Liver (tissue), 3 donors: ENCODE data around the gene ERC2.

Source experiments
- CTCF ChIP-seq: fragments of 150-350 bp; IDR thresholded peaks from 2 replicates; pipeline ENCODE4 v1.5.1; 2017; ENCODE audit warnings: improper control_type of control experiment, low read depth, low read length; ENCODE audit not compliant: missing input control
- EGR1 ChIP-seq, 2 donors: IDR thresholded peaks; 2 replicates each; pipeline ENCODE4 v1.6.1; 2016 to 2018; ENCODE audit warnings: antibody characterized with exemption in 2 of 2, low read depth in 2 of 2
- FOXA1 ChIP-seq: IDR thresholded peaks from 2 replicates; pipeline ENCODE4 v1.6.1; 2016; ENCODE audit warnings: antibody characterized with exemption
- GABPA ChIP-seq, 2 donors: IDR thresholded peaks in 1 of 2; conservative IDR thresholded peaks in 1 of 2; 2 replicates each; pipeline ENCODE4 v1.6.1; 2016; ENCODE audit warnings: antibody characterized with exemption in 2 of 2, mild to moderate bottlenecking in 1 of 2, moderate library complexity in 1 of 2
- JUND ChIP-seq, 2 donors: IDR thresholded peaks; 2 replicates each; pipeline ENCODE4 v1.6.1; 2016; ENCODE audit warnings: antibody characterized with exemption in 2 of 2
- MAX ChIP-seq: IDR thresholded peaks from 2 replicates; pipeline ENCODE4 v1.6.1; 2016; ENCODE audit warnings: antibody characterized with exemption
- NR2F2 ChIP-seq: IDR thresholded peaks from 2 replicates; pipeline ENCODE4 v1.6.1; 2016; ENCODE audit warnings: antibody characterized with exemption
- RAD21 ChIP-seq, 2 donors: IDR thresholded peaks; 2 replicates each; pipeline ENCODE4 v1.6.1; 2016; ENCODE audit warnings: antibody characterized with exemption in 2 of 2, mild to moderate bottlenecking in 2 of 2
- REST ChIP-seq: IDR thresholded peaks from 2 replicates; pipeline ENCODE4 v1.6.1; 2016; ENCODE audit warnings: antibody characterized with exemption, mild to moderate bottlenecking
- RXRA ChIP-seq, 2 donors: IDR thresholded peaks; 2 replicates each; pipeline ENCODE4 v1.6.1; 2017 to 2018; ENCODE audit warnings: antibody characterized with exemption in 2 of 2, mild to moderate bottlenecking in 1 of 2
- SP1 ChIP-seq: IDR thresholded peaks from 2 replicates; pipeline ENCODE4 v1.6.1; 2018; ENCODE audit warnings: antibody characterized with exemption, mild to moderate bottlenecking
- TAF1 ChIP-seq: conservative IDR thresholded peaks from 2 replicates; pipeline ENCODE4 v1.6.1; 2016; ENCODE audit warnings: antibody characterized with exemption, mild to moderate bottlenecking
- donor health status: healthy.
- donor health status: healthy.

- TF ChIP-seq CTCF (no peak), MAX (no peak), RAD21 (IDR thresholded peaks at IDR 0.05) (no peak), EGR1 (IDR thresholded peaks at IDR 0.05; ENCODE audit: low read depth in 2 of 2) (no peak), GABPA (IDR thresholded peaks at IDR 0.05 in 1 of 2, conservative IDR thresholded peaks at IDR 0.05 in 1 of 2) (no peak), SP1 (no peak), TAF1 (no peak), REST (no peak), NR2F2 (no peak), JUND (IDR thresholded peaks at IDR 0.05) (no peak), RXRA (IDR thresholded peaks at IDR 0.05) (no peak), FOXA1 (no peak)
Observed at GRCh38 chr3:55875113-55875512, 593.2 kb downstream of the ERC2 start.
